ENCODE measurements around the gene FAM229A.

The FAM229A gene

GRCh38 chr1:32345289-32345827, 16.9 kb downstream of the FAM229A start:
- no peak for DNase-seq

- no peak for DNase-seq
Observed at GRCh38 chr1:32342704-32343103, 19.6 kb downstream of the FAM229A start.

GRCh38 chr1:32341971-32342370, 20.3 kb downstream of the FAM229A start:
- DNase-seq: no peak

GRCh38 chr1:32341186-32341757, 21.0 kb downstream of the FAM229A start:
- DNase-seq: no peak

GRCh38 chr1:32339363-32339978, 22.8 kb downstream of the FAM229A start:
- DNase-seq: no peak

- no peak for DNase-seq
Observed at GRCh38 chr1:32338637-32339145, 23.6 kb downstream of the FAM229A start.

- DNase-seq: no peak
Observed at GRCh38 chr1:32337855-32338636, 24.2 kb downstream of the FAM229A start.

GRCh38 chr1:32336963-32337675, 25.2 kb downstream of the FAM229A start:
- DNase-seq: no peak

- DNase-seq: no peak
Observed at GRCh38 chr1:32336591-32336932, 25.7 kb downstream of the FAM229A start.

- peak; percentile 90 for DNase-seq
Observed at GRCh38 chr1:32335790-32336590, 26.3 kb downstream of the FAM229A start, which contains the start of gene MARCKSL1. TSS of gene MARCKSL1 (minus strand) at chr1:32336233. CDS start at chr1:32336033, 200 bp downstream.

GRCh38 chr1:32335535-32335789, 26.8 kb downstream of the FAM229A start:
- DNase-seq: no peak

- DNase-seq: peak; percentile 76
Observed at GRCh38 chr1:32334864-32335534, 27.3 kb downstream of the FAM229A start.

- peak; percentile 50 for DNase-seq
Observed at GRCh38 chr1:32334274-32334861, 27.9 kb downstream of the FAM229A start.

- DNase-seq: no peak
Observed at GRCh38 chr1:32333251-32333963, 28.9 kb downstream of the FAM229A start.

- peak; percentile 28 for DNase-seq
Observed at GRCh38 chr1:32332290-32333079, 29.8 kb downstream of the FAM229A start.

GRCh38 chr1:32331549-32331948, 30.7 kb downstream of the FAM229A start:
- no peak for DNase-seq

GRCh38 chr1:32330558-32331151, 31.6 kb downstream of the FAM229A start:
- no peak for DNase-seq

- no peak for DNase-seq
Observed at GRCh38 chr1:32329931-32330466, 32.3 kb downstream of the FAM229A start.

GRCh38 chr1:32327204-32327603, 35.1 kb downstream of the FAM229A start:
- DNase-seq: no peak
